ENCODE data around the gene RC3H1. TPM values are rescaled to one million over a fixed set of nuclear protein-coding genes. Genes with fewer than 3 reads are reported as not detected.

Gene RC3H1
- total and polyA plus RNA-seq, 2 of the 8 experiments (the other 6 are each of a cell fraction or from before 2014, with no cell fraction given) = 7.4 to 32.2 TPM

GRCh38 chr1:173913111-173913510 lies 109.0 kb downstream of the RC3H1 start (continued):
- no peak for TF ChIP-seq TAF7 (optimal IDR thresholded peaks at IDR 0.05; ENCODE audit: borderline replicate concordance, low read depth, low read length)

Data from H1 (cell line).